H1 (cell line): ENCODE data around the gene PRADC1. TPM values are rescaled to one million over a fixed set of nuclear protein-coding genes. Genes with fewer than 3 reads are reported as not detected.

ENCODE experiments used
- CBX8 ChIP-seq: fragments of 300-800, 300-1000 bp; sonication (generic); IDR thresholded peaks from 2 replicates; pipeline ENCODE4 v1.7.1; 2016; ENCODE audit warnings: low read depth, low read length, borderline replicate concordance
- CHD7 ChIP-seq: fragments of 300-600 bp; sonication (generic); IDR thresholded peaks from 2 replicates; pipeline ENCODE4 v1.7.1; 2012; ENCODE audit warnings: low read length, moderate library complexity, mild to moderate bottlenecking, inconsistent platforms; ENCODE audit not compliant: insufficient replicate concordance
- CTBP2 ChIP-seq: IDR thresholded peaks from 2 replicates; pipeline ENCODE4 v1.7.0; 2011; ENCODE audit warnings: borderline replicate concordance, mild to moderate bottlenecking, moderate library complexity, mixed read lengths, low read length; ENCODE audit not compliant: insufficient read depth, insufficient read length
- EZH2 ChIP-seq: fragments of 200-600 bp; sonication (generic); IDR thresholded peaks from 2 replicates; pipeline ENCODE4 v1.7.1; 2012; ENCODE audit warnings: low read depth, mild to moderate bottlenecking, moderate library complexity, low read length, inconsistent platforms; ENCODE audit not compliant: severe bottlenecking
- GABPA ChIP-seq: IDR thresholded peaks from 2 replicates; pipeline ENCODE4 v1.6.1; 2011; ENCODE audit warnings: mild to moderate bottlenecking, low read length, moderate library complexity, borderline replicate concordance; ENCODE audit not compliant: insufficient read depth
- NANOG ChIP-seq: IDR thresholded peaks from 2 replicates; pipeline ENCODE4 v1.6.1; 2011; ENCODE audit warnings: low read length, low read depth, mild to moderate bottlenecking, inconsistent platforms; ENCODE audit not compliant: insufficient read depth, poor library complexity, severe bottlenecking
- SRF ChIP-seq: IDR thresholded peaks from 2 replicates; pipeline ENCODE4 v1.6.1; 2011; ENCODE audit warnings: mild to moderate bottlenecking, low read depth, low read length, moderate library complexity
- TAF1 ChIP-seq: IDR thresholded peaks from 2 replicates; pipeline ENCODE4 v1.6.1; 2011; ENCODE audit warnings: mild to moderate bottlenecking, low read depth, low read length
- TCF12 ChIP-seq: IDR thresholded peaks from 2 replicates; pipeline ENCODE4 v1.6.1; 2011; ENCODE audit warnings: low read depth, mild to moderate bottlenecking, low read length
- polyA plus RNA-seq, 7 experiments: library from polyadenylated mRNA; depleted of rRNA in 3 of 7; stranded (reverse) in 5 of 7; unstranded in 2 of 7; fragments of >200 nt in 5 of 7; fragments of 200-250 nt in 2 of 7; gene quantifications; 1 replicate in 5 of 7; 2 replicates in 1 of 7; 4 replicates in 1 of 7; pipeline versions ENCODE4 v1.2.1 to v1.2.3, GENCODE V29; 2011 to 2013; ENCODE audit warnings: missing spikeins in 2 of 7, mixed read lengths in 2 of 7
- total RNA-seq: library from RNA; stranded (reverse); fragmentation: NEBNext Ultra II Directional; extraction: Animal tissue kit (Norgen Biotek cat#: 25700); gene quantifications from 2 replicates; pipeline ENCODE4 v1.2.1, GENCODE V29; 2021

The PRADC1 gene
- total and polyA plus RNA-seq, 2 of the 8 experiments (the other 6 are each of a cell fraction or from before 2014, with no cell fraction given): 8.9 to 13.1 TPM

- TF ChIP-seq CHD7 (no peak), NANOG (no peak), GABPA (no peak), EZH2 (no peak), TAF1 (peak; percentile 86), SRF (no peak), CTBP2 (no peak), TCF12 (no peak), CBX8 (no peak)
These were observed 18.7 kb downstream of the PRADC1 start, which contains the start of gene SMYD5 (continued) for GRCh38 chr2:73214120-73215035.
